GM12891 (cell line): ENCODE results near the gene GSTM3.

ENCODE experiments used
- DNase-seq: peaks from one replicate; pipeline ENCODE4 v3.0.0; 2011; ENCODE audit warnings: low spot score; ENCODE audit not compliant: insufficient read length
- FAIRE-seq: peaks from 2 replicates; lab custom pipeline; 2011; peaks lifted over from hg19 to GRCh38; lab: Jason Lieb, UNC
- PAX5 ChIP-seq: IDR thresholded peaks from 2 replicates; pipeline ENCODE4 v1.6.1; 2011; ENCODE audit warnings: low read length, moderate library complexity, mild to moderate bottlenecking; ENCODE audit not compliant: insufficient read depth, severe bottlenecking
- POLR2A ChIP-seq: IDR thresholded peaks from 2 replicates; pipeline ENCODE4 v1.6.1; 2011; ENCODE audit warnings: low read depth, low read length, control low read depth
- POLR2AphosphoS5 ChIP-seq: IDR thresholded peaks from 2 replicates; pipeline ENCODE4 v1.6.1; 2011; ENCODE audit warnings: low read depth, low read length, control low read depth
- POU2F2 ChIP-seq: IDR thresholded peaks from 2 replicates; pipeline ENCODE4 v1.6.1; 2011; ENCODE audit warnings: low read depth, mild to moderate bottlenecking, control low read depth, low read length, moderate library complexity
- SPI1 ChIP-seq: IDR thresholded peaks from 2 replicates; pipeline ENCODE4 v1.6.1; 2011; ENCODE audit warnings: low read depth, low read length, control low read depth
- TAF1 ChIP-seq: IDR thresholded peaks from 2 replicates; pipeline ENCODE4 v1.6.1; 2011; ENCODE audit warnings: low read depth, low read length, control low read depth

GSTM3 gene

DNA sequence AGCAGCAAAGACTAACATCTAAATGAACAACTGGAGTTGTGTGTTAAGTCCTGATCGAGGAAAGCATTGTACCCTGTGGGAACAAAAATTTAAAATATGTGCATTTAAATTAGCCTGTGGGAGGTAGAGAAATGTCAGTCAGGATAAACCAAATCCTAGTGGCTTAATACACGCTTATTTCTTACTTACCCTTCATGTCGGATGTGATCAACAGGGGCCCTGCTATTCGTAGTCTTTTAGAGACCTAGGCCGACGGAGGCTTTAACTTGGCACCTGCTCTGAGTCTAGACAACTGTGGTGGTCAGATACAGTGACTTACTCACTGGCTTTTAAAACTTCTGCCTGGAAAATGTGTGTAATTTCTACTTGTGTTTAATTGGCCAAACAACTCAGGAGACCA, 10.2 kb downstream of the GSTM3 start:
- DNase-seq: no peak
- no peak for TF ChIP-seq POLR2A
- no peak for TF ChIP-seq PAX5
- no peak for TF ChIP-seq TAF1
- TF ChIP-seq SPI1: no peak
- no peak for TF ChIP-seq POLR2AphosphoS5
- no peak for TF ChIP-seq POU2F2
- FAIRE-seq: no peak

- DNase-seq (no peak), FAIRE-seq (no peak)
- TF ChIP-seq PAX5 (no peak), POLR2AphosphoS5 (no peak), TAF1 (no peak), POU2F2 (no peak), SPI1 (no peak)
Measured at GRCh38 chr1:109728870-109729269, 12.0 kb downstream of the GSTM3 start.

- no peak for TF ChIP-seq SPI1
- no peak for FAIRE-seq
- DNase-seq: no peak
Measured at GRCh38 chr1:109726728-109727373, 14.0 kb downstream of the GSTM3 start.

DNA sequence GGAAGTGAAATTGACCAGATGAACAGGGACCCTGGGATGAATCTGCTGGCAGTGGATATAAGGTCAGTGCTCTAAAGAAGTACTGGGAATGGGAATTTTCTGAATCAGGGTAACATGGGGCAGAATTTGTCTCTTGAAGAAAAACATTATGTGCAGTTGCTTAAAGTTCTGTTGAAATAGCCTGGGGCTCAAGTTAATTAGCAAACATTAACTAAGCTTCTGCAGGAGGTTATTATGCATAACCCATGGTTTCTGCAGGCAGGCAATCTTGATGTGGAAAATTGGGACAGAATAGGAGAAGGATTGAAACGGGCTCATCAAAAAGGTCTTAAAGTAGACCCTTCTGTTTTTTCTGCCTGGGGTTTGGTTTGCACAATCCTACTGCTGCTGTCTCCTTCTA, 14.8 kb downstream of the GSTM3 start:
- DNase-seq (no peak), FAIRE-seq (no peak)
- TF ChIP-seq POU2F2 (no peak), PAX5 (no peak), SPI1 (no peak), POLR2AphosphoS5 (no peak), TAF1 (no peak), POLR2A (no peak)

GRCh38 chr1:109725510-109725909, 15.3 kb downstream of the GSTM3 start:
- DNase-seq (no peak), FAIRE-seq (no peak)
- TF ChIP-seq PAX5: no peak
- no peak for TF ChIP-seq POU2F2
- no peak for TF ChIP-seq TAF1
- no peak for TF ChIP-seq POLR2AphosphoS5
- no peak for TF ChIP-seq SPI1
- no peak for TF ChIP-seq POLR2A

GRCh38 chr1:109724933-109725332, 15.9 kb downstream of the GSTM3 start:
- no peak for TF ChIP-seq TAF1
- no peak for TF ChIP-seq PAX5
- TF ChIP-seq POU2F2: no peak
- TF ChIP-seq POLR2A: no peak
- no peak for TF ChIP-seq POLR2AphosphoS5
- TF ChIP-seq SPI1: no peak
- no peak for DNase-seq
- no peak for FAIRE-seq

GRCh38 chr1:109722908-109723691, 17.7 kb downstream of the GSTM3 start:
- TF ChIP-seq TAF1 (no peak), SPI1 (no peak), POLR2AphosphoS5 (no peak), PAX5 (no peak), POU2F2 (no peak), POLR2A (no peak)
- DNase-seq (no peak), FAIRE-seq (no peak)

- no peak for FAIRE-seq
Measured at GRCh38 chr1:109721971-109722370, 18.9 kb downstream of the GSTM3 start.

GRCh38 chr1:109721042-109721441, 19.8 kb downstream of the GSTM3 start:
- DNase-seq: no peak
- FAIRE-seq: no peak

More at GRCh38 chr1:109721971-109722370, 18.9 kb downstream of the GSTM3 start:
- no peak for TF ChIP-seq TAF1
- no peak for TF ChIP-seq PAX5
- TF ChIP-seq POU2F2: no peak
- no peak for TF ChIP-seq POLR2A
- no peak for TF ChIP-seq SPI1
- TF ChIP-seq POLR2AphosphoS5: no peak
- no peak for DNase-seq

GRCh38 chr1:109719337-109719837, 21.5 kb downstream of the GSTM3 start:
- FAIRE-seq: peak; percentile 73
- TF ChIP-seq POLR2A (no peak), TAF1 (no peak), PAX5 (no peak), SPI1 (no peak), POU2F2 (no peak)
- no peak for DNase-seq

More at GRCh38 chr1:109721042-109721441, 19.8 kb downstream of the GSTM3 start:
- TF ChIP-seq POU2F2: no peak
- TF ChIP-seq POLR2A: no peak
- no peak for TF ChIP-seq POLR2AphosphoS5
- no peak for TF ChIP-seq PAX5
- TF ChIP-seq SPI1: no peak
- TF ChIP-seq TAF1: no peak
